SU-DHL-6 (cell line): ENCODE measurements around the gene P2RY12.

Source experiments
- H2AFZ ChIP-seq: fragments of 200-600 bp; sonication (generic); 2 replicates; pipeline ENCODE4 v1.6.1; 2014; ENCODE audit warnings: low read depth, mild to moderate bottlenecking, moderate library complexity, mixed read lengths, antibody characterized with exemption, low read length; ENCODE audit not compliant: severe bottlenecking
- H3F3A ChIP-seq: fragments of 200-600 bp; shearing (Covaris generic); 2 replicates; pipeline ENCODE4 v1.6.0; 2016; ENCODE audit warnings: antibody characterized with exemption, mild to moderate bottlenecking; ENCODE audit not compliant: insufficient read depth
- H3K27ac ChIP-seq: fragments of 200-600 bp; sonication (generic); 2 replicates; pipeline ENCODE4 v1.5.1; 2016; ENCODE audit warnings: low read depth, mild to moderate bottlenecking, low read length, moderate library complexity, mixed read lengths
- H3K27me3 ChIP-seq: fragments of 200-600 bp; sonication (generic), shearing (Covaris generic); 2 replicates; pipeline ENCODE4 v1.6.0; 2014; ENCODE audit warnings: mild to moderate bottlenecking, low read length
- H3K36me3 ChIP-seq: fragments of 200-600 bp; sonication (generic); 2 replicates; pipeline ENCODE4 v1.6.1; 2014; ENCODE audit warnings: mild to moderate bottlenecking, low read length, mixed read lengths
- H3K4me2 ChIP-seq: fragments of 300-600, 200-600 bp; shearing (Covaris generic), sonication (generic); 2 replicates; pipeline ENCODE4 v1.6.0; 2014; ENCODE audit warnings: low read length, low read depth, mild to moderate bottlenecking; ENCODE audit not compliant: poor library complexity, severe bottlenecking
- H3K4me3 ChIP-seq: fragments of 200-600 bp; sonication (generic); 2 replicates; pipeline ENCODE4 v1.5.1; 2014; ENCODE audit warnings: antibody characterized with exemption, low read length, mild to moderate bottlenecking, mixed read lengths; ENCODE audit not compliant: insufficient read depth, poor library complexity, severe bottlenecking
- H3K79me2 ChIP-seq: fragments of 200-600 bp; sonication (generic); 2 replicates; pipeline ENCODE4 v1.6.1; 2014; ENCODE audit warnings: mild to moderate bottlenecking, low read length, moderate library complexity; ENCODE audit not compliant: insufficient read depth
- H3K9ac ChIP-seq: fragments of 200-600 bp; sonication (generic); 2 replicates; pipeline ENCODE4 v1.7.0; 2014; ENCODE audit warnings: mild to moderate bottlenecking, low read length
- H3K9me2 ChIP-seq: fragments of 200-600 bp; sonication (generic); replicated peaks from 2 replicates; pipeline ENCODE4 v1.6.1; 2014; ENCODE audit warnings: low read length; ENCODE audit not compliant: insufficient read depth
- H3K9me3 ChIP-seq: fragments of 200-600 bp; sonication (generic); 2 replicates; pipeline ENCODE4 v1.6.1; 2014; ENCODE audit warnings: low read length, mixed read lengths; ENCODE audit not compliant: insufficient read depth
- H4K20me1 ChIP-seq: fragments of 200-600 bp; sonication (generic); 2 replicates; pipeline ENCODE4 v1.6.1; 2014; ENCODE audit warnings: low read depth, mild to moderate bottlenecking, antibody characterized with exemption, low read length, moderate library complexity, mixed read lengths
- CTCF ChIP-seq: fragments of 200-600 bp; sonication (generic); IDR thresholded peaks from one replicate; pipeline ENCODE4 v1.5.1; 2017; ENCODE audit warnings: antibody characterized with exemption, mild to moderate bottlenecking, low read length, moderate library complexity; ENCODE audit not compliant: insufficient read depth, poor library complexity, severe bottlenecking
- EZH2phosphoT487 ChIP-seq: fragments of 200-600 bp; sonication (generic), shearing (Covaris generic); conservative IDR thresholded peaks from 2 replicates; pipeline ENCODE4 v1.6.1; 2018; ENCODE audit warnings: mild to moderate bottlenecking, antibody characterized with exemption, low read length, moderate library complexity, mixed read lengths

The P2RY12 gene

GRCh38 chr3:151305775-151306151, 78.8 kb downstream of the P2RY12 start:
- Histone ChIP-seq H2AFZ (no peak overlapping the region), H3K27ac (no peak overlapping the region), H3K27me3 (no peaks in the 10 kb centered on the region), H4K20me1 (no peaks in the 10 kb centered on the region), H3K4me2 (no peak overlapping the region), H3K4me3 (no peak overlapping the region), H3K9me3 (no peaks in the 10 kb centered on the region), H3F3A (no peaks in the 10 kb centered on the region), H3K9ac (no peak overlapping the region), H3K36me3 (no peaks in the 10 kb centered on the region), H3K9me2 (no peaks in the 10 kb centered on the region), H3K79me2 (no peaks in the 10 kb centered on the region)
- TF ChIP-seq CTCF (no peak), EZH2phosphoT487 (no peak)

- no peaks in the 10 kb centered on the region for H4K20me1 ChIP-seq
- no peaks in the 10 kb centered on the region for H3K9me2 ChIP-seq
- no peak overlapping the region for H3K9ac ChIP-seq
- no peaks in the 10 kb centered on the region for H3K27me3 ChIP-seq
- H3K4me3 ChIP-seq: no peak overlapping the region
- no peaks in the 10 kb centered on the region for H3K9me3 ChIP-seq
- no peak overlapping the region for H3K4me2 ChIP-seq
- no peak for TF ChIP-seq CTCF
- TF ChIP-seq EZH2phosphoT487: no peak
- no peaks in the 10 kb centered on the region for H3K79me2 ChIP-seq
- no peaks in the 10 kb centered on the region for H3F3A ChIP-seq
- H2AFZ ChIP-seq: no peak overlapping the region
- H3K27ac ChIP-seq: no peak overlapping the region
- no peaks in the 10 kb centered on the region for H3K36me3 ChIP-seq
Observed at GRCh38 chr3:151305060-151305774, 79.3 kb downstream of the P2RY12 start.

- Histone ChIP-seq H3K4me2 (no peak overlapping the region), H3K27me3 (no peaks in the 10 kb centered on the region), H3K9ac (no peak overlapping the region), H3K9me2 (no peaks in the 10 kb centered on the region), H3K27ac (no peak overlapping the region), H3F3A (no peaks in the 10 kb centered on the region), H4K20me1 (no peaks in the 10 kb centered on the region), H2AFZ (no peak overlapping the region), H3K79me2 (no peaks in the 10 kb centered on the region), H3K4me3 (no peak overlapping the region), H3K9me3 (no peaks in the 10 kb centered on the region), H3K36me3 (no peaks in the 10 kb centered on the region)
- TF ChIP-seq CTCF (no peak), EZH2phosphoT487 (no peak)
Observed at GRCh38 chr3:151303751-151304150, 80.8 kb downstream of the P2RY12 start.
